Measurements from ENCODE around the gene FKBP5. TPM values are rescaled to one million over a fixed set of nuclear protein-coding genes. Genes with fewer than 3 reads are reported as not detected.

FKBP5 gene
- total RNA-seq (13.4 and 16.3 TPM in 2 replicates), polyA plus RNA-seq (10.9 and 13.1 TPM in 2 replicates), polyA minus RNA-seq (ENCODE audit: low replicate concordance) (0.94 and 2.5 TPM in 2 replicates)
- 11.5 and 14.3 TPM in 2 replicates for polyA plus RNA-seq (2012)

- no peaks in the 10 kb centered on the region for H4K20me1 ChIP-seq (ENCODE audit: control insufficient read depth, extremely low read depth, insufficient read depth, low read length)
- H3K27me3 ChIP-seq (ENCODE audit: control insufficient read depth, insufficient read depth, low read length), result no peaks in the 10 kb centered on the region
- no peaks in the 10 kb centered on the region for H3K36me3 ChIP-seq (ENCODE audit: control insufficient read depth, insufficient read depth, low read length)
- H3K9me3 ChIP-seq (ENCODE audit: control insufficient read depth, insufficient read depth, low read depth, low read length), result no peaks in the 10 kb centered on the region
- no peaks in the 10 kb centered on the region for H3K4me1 ChIP-seq (ENCODE audit: control insufficient read depth, extremely low read depth, insufficient read depth, low read length)
- H3K4me3 ChIP-seq (replicated peaks in 1 of 4; ENCODE audit: control extremely low read depth in 1 of 4, insufficient read depth in 1 of 4, low read depth in 3 of 4, low read length in 4 of 4), result peak within 1 kb of the TSS; percentile 49 to 98 (median 70)
- H3K9ac ChIP-seq (ENCODE audit: insufficient read depth, low read length), result peak within 1 kb of the TSS; percentile 62
- H3K79me2 ChIP-seq (ENCODE audit: control insufficient read depth, insufficient read depth, low read length), result peaks cover 2% of the 10 kb centered on the region
- peak; percentile 87 to 88 for DNase-seq (ENCODE audit: low read depth in 2 of 2)
- peak within 1 kb of the TSS; percentile 4 for H3K27ac ChIP-seq (ENCODE audit: insufficient read depth, low read length)
- no peak for TF ChIP-seq EZH2 (IDR thresholded peaks at IDR 0.05; ENCODE audit: low read length, missing control alignments)
- TF ChIP-seq CTCF (conservative IDR thresholded peaks at IDR 0.05 in 1 of 2, IDR thresholded peaks at IDR 0.05 in 1 of 2; ENCODE audit: low read depth in 1 of 2, low read length in 2 of 2), result no peak
- peak within 1 kb of the TSS; percentile 68 for H2AFZ ChIP-seq (ENCODE audit: low read length)
- peak within 1 kb of the TSS; percentile 78 for H3K4me2 ChIP-seq (ENCODE audit: extremely low read depth, insufficient read depth, low read length)
Observed at GRCh38 chr6:35688605-35689322, at the start of gene FKBP5. Gene FKBP5, minus strand, starts transcription at chr6:35688915. Its CDS starts 46,091 bp downstream, at chr6:35642824.

- H2AFZ ChIP-seq (ENCODE audit: low read length), result no peak overlapping the region
- DNase-seq (ENCODE audit: low read depth in 2 of 2), result peak; percentile 71 to 94
- no peak overlapping the region for H3K27ac ChIP-seq (ENCODE audit: insufficient read depth, low read length)
Observed at GRCh38 chr6:35737413-35738211, 48.9 kb upstream of the FKBP5 start.

More at GRCh38 chr6:35737413-35738211, 48.9 kb upstream of the FKBP5 start:
- Histone ChIP-seq H3K9ac (ENCODE audit: insufficient read depth, low read length) (no peak overlapping the region), H3K4me1 (ENCODE audit: control insufficient read depth, extremely low read depth, insufficient read depth, low read length) (peaks cover 4% of the 10 kb centered on the region), H3K9me3 (ENCODE audit: control insufficient read depth, insufficient read depth, low read depth, low read length) (no peaks in the 10 kb centered on the region), H3K4me2 (ENCODE audit: extremely low read depth, insufficient read depth, low read length) (no peak overlapping the region), H3K27me3 (ENCODE audit: control insufficient read depth, insufficient read depth, low read length) (no peaks in the 10 kb centered on the region), H3K79me2 (ENCODE audit: control insufficient read depth, insufficient read depth, low read length) (no peaks in the 10 kb centered on the region), H3K4me3 (replicated peaks in 1 of 4; ENCODE audit: control extremely low read depth in 1 of 4, insufficient read depth in 1 of 4, low read depth in 3 of 4, low read length in 4 of 4) (no peak overlapping the region), H4K20me1 (ENCODE audit: control insufficient read depth, extremely low read depth, insufficient read depth, low read length) (no peaks in the 10 kb centered on the region), H3K36me3 (ENCODE audit: control insufficient read depth, insufficient read depth, low read length) (no peaks in the 10 kb centered on the region)
- peak; percentile 73 to 80 for TF ChIP-seq CTCF (conservative IDR thresholded peaks at IDR 0.05 in 1 of 2, IDR thresholded peaks at IDR 0.05 in 1 of 2; ENCODE audit: low read depth in 1 of 2, low read length in 2 of 2)
- no peak for TF ChIP-seq EZH2 (IDR thresholded peaks at IDR 0.05; ENCODE audit: low read length, missing control alignments)

Measured in fibroblast of lung (primary cell).